DMS153 treated with DMSO at 0.1 percent for 48 hours (cell line): ENCODE results near the gene HOXA5.

ENCODE experiments used
- DNase-seq: peaks from one replicate; lab custom pipeline; 2025; ENCODE audit not compliant: unreplicated experiment; lab: John Stamatoyannopoulos, UW

The HOXA5 gene

GRCh38 chr7:27137640-27138315 lies 5.7 kb downstream of the HOXA5 start:
- no peak for DNase-seq

GRCh38 chr7:27134392-27134791 lies 9.1 kb downstream of the HOXA5 start:
- DNase-seq, result no peak

GRCh38 chr7:27133409-27134231 lies 9.9 kb downstream of the HOXA5 start:
- no peak for DNase-seq

- no peak for DNase-seq
These were observed 10.5 kb downstream of the HOXA5 start for GRCh38 chr7:27132978-27133377.

- DNase-seq, result no peak
These were observed 11.3 kb downstream of the HOXA5 start for GRCh38 chr7:27132214-27132613.

- DNase-seq, result no peak
These were observed 12.1 kb downstream of the HOXA5 start for GRCh38 chr7:27131390-27131819.

- no peak for DNase-seq
These were observed 12.7 kb downstream of the HOXA5 start, which contains the start of gene HOXA4 for GRCh38 chr7:27130540-27131389. Gene HOXA4, minus strand, starts transcription at chr7:27130757. Its CDS starts 24 bp downstream, at chr7:27130733.

- no peak for DNase-seq
These were observed 13.5 kb downstream of the HOXA5 start for GRCh38 chr7:27129729-27130539.

- DNase-seq, result no peak
These were observed 14.4 kb downstream of the HOXA5 start for GRCh38 chr7:27128776-27129728.

- no peak for DNase-seq
These were observed 15.4 kb downstream of the HOXA5 start for GRCh38 chr7:27128034-27128433.

GRCh38 chr7:27126596-27127327 lies 16.7 kb downstream of the HOXA5 start:
- DNase-seq, result no peak

GRCh38 chr7:27125986-27126394 lies 17.5 kb downstream of the HOXA5 start:
- DNase-seq, result no peak

GRCh38 chr7:27124902-27125689 lies 18.4 kb downstream of the HOXA5 start:
- no peak for DNase-seq

GRCh38 chr7:27124096-27124901 lies 19.2 kb downstream of the HOXA5 start:
- no peak for DNase-seq

GRCh38 chr7:27123477-27124053 lies 19.9 kb downstream of the HOXA5 start:
- DNase-seq, result no peak

- no peak for DNase-seq
These were observed 20.4 kb downstream of the HOXA5 start for GRCh38 chr7:27123007-27123476.
